Stimulated activated CD4-positive, alpha-beta T cell treated with anti-CD3 and anti-CD28 coated beads, Interleukin-4, amount 100 ng/mL, for 1 hour (primary cell): ENCODE results near the gene ZGRF1.
"Not testable (repeated sequence)": the region's sequence is repeated elsewhere in the genome, so short reads cannot be mapped to it uniquely, and the experiment has no call there.

Source experiments
- DNase-seq: peaks from one replicate; pipeline ENCODE4 v3.0.0-alpha.2; 2020

The ZGRF1 gene

DNA sequence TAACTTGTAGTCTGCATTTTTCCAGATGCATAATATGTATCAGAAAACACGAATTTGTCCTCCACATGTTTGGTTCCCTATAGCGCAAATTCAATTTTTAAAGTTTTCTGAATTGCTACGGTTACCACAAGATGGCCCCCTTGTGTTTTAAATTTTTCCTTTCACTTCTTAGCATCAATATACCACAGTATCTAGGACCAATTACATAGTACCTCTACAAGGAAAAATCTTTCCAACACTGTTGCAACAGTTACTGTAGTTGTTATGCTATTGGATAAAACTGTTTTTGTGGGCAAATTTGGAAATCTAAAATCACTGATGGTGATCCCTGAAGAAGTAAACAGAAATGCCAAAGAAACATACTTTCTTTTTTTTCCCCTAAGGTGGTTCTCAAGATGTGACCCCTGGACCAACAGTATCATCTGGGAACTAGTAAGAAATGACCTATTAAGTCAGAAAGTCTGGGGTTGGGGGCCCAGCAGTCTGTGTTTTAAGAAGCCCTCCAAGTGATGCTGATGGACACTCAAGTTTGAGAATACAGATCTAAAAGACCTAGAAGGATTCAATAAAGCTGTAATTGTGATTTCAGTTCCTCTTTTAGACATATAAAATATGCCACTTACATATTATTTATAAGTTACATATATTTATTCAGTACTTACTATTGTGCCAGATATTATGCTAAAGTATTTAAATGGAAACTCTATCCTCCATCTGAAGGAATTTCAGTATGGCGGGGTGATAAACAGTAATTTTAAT lies 3.1 kb downstream of the ZGRF1 start:
- DNase-seq = no peak

DNA sequence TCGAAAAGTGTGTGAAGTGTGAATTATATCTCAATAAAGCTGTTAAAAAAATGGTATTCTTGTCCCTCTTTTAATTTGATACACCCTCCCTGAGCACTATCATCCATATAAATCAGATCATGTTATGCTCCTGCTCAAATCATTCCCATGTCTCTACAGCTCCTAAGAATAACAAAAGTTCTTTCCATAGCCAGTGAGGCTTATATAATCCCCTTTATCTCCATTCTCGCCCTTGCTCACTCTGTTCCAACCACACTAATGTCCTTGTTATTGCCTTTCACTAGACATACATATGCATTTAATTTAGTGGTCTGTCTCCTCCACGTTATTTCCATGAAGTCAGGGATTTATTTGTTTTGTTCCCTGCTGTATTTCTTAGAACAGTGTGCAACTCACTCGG lies 10.5 kb downstream of the ZGRF1 start:
- DNase-seq = no peak

DNA sequence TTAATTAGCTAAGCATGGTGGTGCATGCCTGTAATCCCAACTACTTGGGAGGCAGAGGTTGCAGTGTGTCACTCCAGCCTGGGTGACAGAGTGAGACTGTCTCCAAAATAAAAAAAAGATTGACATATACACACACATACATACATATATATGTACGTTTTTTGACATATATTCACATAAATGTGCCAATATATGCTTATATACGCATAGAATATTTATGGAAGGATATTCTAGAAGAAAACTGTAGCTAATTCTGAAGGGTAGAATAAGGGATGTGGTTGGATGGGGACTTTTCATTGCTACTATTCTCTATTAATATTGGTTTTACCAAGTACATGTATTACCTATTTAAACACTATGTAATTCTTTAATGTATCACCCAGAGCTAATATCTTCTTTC lies 19.7 kb downstream of the ZGRF1 start:
- DNase-seq = no peak

DNA sequence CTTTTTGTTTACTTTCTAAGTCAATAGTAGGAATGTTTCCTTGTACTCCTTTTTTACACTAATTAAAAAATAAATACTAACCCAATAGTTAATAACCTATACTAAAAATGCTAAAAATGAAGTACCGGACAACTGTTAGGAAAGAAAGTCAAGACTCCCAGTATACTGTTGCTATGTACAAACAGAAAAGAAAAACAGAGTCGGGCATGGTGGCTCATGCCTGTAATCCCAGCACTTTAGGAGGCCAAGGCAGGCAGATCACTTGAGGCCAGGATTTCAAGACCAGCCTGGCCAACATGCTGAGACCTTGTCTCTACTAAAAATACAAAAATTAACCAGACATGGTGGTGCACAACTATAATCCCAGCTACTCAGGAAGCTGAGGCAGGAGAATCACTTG lies 23.9 kb downstream of the ZGRF1 start:
- DNase-seq = not testable (repeated sequence)

DNA sequence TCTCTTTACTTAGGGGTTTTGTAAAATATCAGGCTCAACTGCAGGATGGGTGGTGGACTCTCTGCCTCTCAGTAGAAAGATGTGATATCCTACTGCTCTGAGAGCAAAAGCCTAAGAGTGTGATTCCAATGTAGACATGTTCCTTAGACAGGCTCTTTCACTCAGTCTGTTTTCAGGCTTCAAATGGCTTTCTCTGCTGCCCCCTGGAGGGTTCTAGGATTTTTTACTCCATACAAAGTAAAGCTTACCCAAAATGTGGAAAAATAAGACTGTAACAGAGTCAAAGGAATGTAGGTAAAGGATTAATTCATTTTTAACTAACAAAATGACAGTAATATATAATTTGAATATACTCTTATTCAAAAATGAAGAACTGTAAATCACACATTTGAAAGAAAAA lies 32.1 kb downstream of the ZGRF1 start:
- DNase-seq = peak; percentile 7

DNA sequence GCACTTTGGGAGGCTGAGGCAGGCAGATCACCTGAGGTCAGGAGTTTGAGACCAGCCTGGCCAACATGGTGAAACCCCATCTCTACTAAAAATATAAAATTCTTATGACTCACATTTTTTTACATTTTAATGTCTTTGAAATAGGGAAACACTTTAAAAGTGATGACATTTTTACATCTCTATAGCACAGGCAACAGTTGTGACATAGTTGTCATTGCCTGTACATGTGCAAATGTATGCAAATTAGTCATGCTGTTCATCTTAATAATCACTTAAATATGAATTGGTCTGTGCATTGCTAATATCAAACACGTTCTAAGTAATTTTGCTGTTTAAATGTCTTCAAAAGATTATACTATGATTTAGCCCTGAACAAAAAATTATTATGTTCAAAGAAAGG lies 41.7 kb downstream of the ZGRF1 start:
- no peak for DNase-seq

DNA sequence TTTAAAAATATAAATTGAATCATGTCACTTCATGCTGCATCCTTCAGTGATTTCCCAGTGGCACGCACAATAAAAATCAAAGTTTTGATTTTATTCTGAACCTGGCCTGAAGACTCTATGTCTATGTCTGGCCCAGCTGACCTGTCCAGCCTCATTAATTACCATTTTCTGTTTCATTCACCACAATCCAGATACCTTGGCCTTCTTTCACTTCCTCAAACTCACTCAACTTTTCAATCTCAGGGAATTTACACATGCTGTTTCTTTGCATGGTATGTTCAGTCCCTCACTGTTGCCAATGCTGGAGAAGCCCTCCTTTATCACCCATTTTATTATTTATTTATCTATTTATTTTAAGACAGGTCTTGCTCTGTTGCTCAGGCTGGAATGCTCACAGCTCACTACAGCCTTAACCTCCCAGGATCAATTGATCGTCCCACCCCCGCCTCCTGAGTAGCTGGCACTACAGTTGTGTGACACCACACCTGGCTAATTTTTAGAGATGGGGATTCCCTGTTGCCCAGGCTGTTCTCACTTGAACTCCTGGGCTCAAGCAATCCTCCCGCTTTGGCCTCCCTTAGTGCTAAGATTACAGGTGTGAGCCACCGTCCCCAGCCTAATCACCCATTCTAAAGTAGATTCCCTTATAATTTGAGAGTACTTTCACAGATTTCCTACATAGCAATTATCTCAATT lies 43.1 kb downstream of the ZGRF1 start:
- DNase-seq = no peak

DNA sequence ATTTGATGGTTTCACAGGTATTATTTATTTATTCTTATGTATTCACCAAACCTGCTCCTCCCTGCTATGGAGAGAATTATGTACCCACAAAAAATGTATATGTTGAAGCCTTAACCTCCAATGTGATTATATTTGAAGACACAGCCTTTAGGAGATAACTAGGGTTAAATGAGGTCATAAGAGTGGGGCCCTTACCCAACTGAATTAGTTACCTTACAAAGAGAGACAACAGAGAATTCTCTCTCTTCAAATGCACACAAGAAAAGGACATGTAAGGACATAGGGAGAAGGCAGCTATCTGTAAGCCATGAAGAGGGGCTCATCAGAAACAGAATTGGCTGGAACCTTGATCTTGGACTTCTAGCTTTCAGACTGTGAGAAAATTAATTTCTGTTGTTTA lies 44.0 kb downstream of the ZGRF1 start:
- no peak for DNase-seq

DNA sequence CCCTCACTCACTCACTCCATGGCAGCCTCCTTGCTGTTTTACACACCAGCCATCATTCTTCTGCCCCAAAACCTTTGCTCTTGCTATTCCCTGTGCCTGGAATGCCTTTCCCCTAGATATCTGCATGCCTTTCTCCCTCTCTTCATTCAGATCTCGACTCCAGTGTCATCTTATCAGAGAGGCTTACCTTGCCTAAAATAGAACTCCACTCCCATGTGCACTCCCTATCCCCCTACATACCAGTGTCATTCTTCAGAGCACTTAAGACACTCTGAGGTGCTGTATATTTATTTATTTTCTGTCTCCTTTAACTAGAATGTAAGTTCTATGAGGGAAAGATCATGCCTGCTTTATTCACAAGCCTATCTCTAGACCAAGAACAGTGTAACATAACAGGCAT lies 45.1 kb downstream of the ZGRF1 start:
- no peak for DNase-seq

DNA sequence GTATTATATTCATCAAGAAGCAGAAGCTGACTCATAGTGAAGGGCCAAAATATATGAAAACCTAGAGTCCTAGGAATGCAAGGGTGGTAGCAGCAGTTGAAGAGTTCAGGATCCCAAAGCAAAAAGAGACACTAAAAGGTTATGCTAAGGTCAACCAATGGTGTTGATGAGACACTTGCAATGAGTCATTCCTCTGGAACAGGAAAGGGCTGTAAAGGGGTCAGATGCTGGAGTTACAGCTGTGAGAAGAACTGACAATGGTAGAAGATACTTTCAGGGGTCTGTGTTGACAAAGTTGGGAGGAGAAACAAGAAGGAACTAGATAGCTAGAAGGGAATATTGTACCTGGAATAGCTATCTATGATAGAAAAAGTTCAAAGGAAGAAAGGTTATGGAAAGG lies 47.5 kb downstream of the ZGRF1 start:
- no peak for DNase-seq

DNA sequence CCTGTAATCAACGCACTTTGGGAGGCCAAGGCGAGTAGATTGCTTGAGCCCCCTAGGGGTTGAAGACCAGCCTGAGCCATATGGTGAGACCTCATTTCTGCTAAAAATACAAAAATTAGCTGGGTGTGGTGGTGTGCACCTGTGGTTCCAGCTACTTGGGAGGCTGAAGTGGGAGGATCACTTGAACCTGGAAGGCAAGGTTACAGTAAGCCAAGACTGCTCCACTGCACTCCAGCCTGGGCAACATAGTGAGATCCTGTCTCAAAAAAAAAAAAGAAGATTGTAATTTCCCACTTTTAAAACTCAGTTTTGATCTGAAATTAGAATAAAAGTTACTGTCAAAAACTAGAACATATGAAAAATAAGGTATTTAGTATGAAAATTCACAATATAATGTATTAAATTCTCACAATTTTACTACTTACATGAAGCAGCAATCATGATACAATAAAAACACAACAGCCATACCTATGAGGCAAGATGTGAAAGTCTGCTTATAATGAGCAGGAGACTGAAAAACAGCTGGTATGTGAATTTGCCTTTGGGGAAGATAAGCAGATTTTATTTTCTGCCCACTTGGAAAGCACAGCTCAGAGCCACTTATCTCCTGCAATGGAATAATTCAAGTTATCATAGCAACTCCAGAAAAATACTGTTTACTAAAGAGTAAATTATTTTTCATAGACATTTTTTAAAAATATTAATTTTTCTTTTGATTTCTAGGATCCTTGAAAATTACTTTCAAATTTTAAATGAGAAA lies 50.6 kb downstream of the ZGRF1 start:
- no peak for DNase-seq

DNA sequence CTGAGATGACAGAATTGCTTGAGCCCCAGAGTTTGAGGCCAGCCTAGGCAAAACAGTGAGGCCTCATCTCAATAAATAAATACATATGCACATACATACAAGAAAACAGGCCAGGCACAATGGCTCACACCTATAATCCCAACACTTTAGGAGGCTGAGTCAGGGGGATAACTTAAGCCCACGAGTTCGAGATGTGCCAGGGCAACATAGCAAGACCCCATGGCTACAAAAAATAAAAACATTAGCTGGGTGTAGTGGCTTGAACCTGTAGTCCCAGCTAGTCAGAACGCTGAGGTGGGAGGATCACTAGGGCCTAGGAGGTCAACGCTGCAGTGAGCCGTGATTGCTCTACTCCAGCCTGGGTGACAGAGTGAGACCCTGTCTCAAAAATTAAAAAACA lies 69.2 kb downstream of the ZGRF1 start:
- DNase-seq = no peak

DNA sequence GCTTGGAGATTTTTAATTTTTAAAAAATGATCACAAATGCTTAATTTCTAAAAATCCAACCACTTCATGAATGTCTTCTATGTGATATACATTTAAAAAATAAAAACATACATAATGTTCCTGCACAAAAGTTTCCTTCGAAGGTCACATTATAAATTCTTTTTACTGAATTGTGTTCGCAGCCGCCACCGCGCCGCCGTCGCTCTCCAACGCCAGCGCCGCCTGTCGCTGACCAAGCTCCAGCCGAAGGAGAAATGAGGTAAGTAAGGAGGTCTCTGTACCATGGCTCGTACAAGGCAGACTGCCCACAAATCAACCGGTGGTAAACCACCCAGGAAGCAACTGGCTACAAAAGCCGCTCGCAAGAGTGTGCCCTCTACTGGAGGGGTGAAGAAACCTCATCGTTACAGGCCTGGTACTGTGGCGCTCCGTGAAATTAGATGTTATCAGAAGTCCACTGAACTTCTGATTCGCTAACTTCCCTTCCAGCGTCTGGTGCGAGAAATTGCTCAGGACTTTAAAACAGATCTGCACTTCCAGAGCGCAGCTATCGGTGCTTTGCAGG lies 71.9 kb downstream of the ZGRF1 start:
- no peak for DNase-seq

DNA sequence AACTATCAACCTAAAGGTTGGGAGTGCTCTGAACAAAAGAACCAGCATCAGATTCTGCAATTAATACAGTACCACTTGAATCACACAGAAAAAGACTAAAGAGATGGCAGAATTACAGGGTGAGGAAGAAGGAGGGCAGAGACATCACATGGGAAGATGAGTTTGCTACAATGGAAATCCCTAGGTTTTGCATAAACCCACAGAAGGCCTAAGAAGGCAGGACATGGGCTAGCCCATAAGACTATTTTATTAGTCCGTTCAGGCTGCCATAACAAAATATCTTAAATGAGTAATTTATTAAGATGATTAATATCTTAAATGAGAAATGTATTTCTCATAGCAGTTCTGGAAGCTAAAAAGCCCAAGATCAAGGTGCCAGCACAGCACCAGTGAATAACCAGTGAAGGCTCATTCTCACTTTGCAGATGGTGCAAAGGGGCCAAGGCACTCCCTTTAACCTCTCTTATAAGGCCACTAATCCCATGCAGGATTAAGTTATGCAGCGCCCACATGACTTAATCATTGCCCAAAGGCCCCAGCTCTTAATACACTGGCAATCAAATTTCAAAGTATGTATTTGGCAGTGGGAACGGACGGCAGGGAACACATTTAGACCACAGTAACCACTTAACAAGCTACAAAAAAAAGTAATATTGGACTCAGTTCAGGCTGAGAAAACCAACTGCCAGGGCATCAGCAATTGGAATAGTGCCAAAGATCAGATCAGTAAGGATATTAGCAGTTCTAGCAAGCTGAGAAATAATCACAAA lies 73.1 kb downstream of the ZGRF1 start:
- no peak for DNase-seq

DNA sequence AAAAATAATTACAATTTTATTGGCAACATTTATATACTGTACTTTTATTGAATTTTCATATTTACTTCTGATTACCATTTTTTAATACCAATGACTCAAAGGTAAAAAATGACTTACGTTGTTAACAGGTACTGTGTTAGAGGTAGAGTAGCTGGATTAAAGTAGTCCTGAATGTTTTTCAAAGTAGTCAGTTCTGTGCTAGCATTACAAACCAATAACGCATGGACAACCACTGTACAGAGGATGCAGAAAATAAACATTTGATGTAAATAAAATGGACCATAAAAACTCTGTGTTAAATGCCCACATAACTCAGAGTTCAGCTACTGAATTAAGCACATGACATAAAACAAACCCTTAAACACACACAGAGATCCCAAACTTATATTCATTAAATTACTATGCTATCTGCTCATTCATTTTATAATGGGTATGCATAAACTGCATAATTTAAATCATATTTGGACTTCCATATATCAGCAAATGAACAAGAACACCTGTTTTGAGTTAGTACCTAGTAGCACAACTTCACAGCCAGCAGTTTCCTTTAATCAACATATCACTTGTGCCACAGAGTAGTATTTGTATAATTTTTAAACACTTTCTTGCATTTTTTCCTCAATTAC lies 74.3 kb downstream of the ZGRF1 start:
- DNase-seq = no peak

DNA sequence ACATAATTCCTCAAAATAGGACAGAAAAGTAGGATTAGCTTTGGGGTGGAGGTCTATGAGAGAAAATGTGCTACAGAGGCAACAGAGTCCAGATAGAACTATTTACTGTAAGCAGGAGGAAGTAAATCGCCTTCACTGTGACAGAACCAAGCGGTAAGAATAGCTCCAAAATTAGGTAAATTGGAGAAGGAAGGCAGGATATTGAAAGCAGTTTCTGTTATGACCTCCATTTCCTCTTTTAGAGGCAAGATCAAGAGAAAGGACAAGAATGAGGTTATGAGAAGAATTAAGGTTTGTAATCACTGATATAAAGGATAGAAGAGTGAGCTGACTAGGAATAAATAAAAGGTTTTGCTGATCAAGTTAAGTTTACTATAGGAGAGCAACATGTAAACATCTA lies 76.6 kb downstream of the ZGRF1 start:
- DNase-seq = no peak

DNA sequence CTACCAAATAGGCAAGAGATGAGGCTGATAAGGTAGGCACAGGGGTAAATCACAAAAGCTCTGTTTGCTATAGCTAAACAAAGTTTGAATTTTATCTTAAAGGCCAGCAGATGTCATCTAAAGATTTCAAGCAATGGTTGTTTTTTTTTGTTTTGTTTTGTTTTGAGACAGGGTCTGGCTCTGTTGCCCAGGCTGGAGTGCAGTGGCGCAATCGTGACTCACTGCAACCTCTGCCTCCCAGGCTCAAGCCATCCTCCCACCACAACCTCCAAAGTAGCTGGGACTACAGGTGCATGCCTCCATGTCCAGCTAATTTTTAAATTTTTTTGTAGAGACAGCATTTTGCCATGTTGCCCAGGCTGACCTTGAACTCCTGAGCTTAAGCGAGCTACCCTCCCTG lies 77.7 kb downstream of the ZGRF1 start:
- no peak for DNase-seq

DNA sequence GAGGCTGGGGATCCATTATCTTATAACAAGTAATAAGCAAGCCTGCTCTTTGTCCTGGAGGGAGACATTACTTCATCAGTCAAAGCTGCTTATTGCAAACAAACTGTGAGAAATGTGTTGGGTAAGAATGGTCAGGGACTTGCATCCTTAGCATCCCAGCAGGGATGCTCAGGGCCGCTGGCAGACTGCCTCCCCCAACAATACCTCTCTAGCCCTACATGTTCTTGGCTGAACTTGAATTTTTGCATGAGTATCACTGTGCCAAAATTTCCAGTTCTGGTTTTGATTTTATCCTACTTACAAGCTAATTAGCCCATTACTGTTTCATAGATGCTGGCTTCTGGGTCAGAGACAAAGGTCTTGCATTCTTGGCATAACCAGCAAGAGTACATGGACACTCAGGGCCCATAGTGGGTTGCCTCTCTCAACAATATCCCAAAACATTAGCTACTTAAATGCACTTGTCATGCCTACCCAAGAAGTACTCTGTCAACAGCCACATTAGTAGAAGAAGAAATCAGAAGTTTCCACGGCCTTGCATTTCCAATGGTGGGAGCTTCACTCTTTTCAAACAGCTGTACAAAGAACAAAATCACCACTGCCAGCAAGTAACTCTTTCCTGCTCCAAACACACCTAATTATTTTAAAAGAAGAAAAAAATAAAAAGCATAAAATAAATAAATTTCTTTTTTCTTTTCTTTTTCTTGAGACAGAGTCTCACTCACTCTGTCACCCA lies 78.9 kb downstream of the ZGRF1 start:
- no peak for DNase-seq

DNA sequence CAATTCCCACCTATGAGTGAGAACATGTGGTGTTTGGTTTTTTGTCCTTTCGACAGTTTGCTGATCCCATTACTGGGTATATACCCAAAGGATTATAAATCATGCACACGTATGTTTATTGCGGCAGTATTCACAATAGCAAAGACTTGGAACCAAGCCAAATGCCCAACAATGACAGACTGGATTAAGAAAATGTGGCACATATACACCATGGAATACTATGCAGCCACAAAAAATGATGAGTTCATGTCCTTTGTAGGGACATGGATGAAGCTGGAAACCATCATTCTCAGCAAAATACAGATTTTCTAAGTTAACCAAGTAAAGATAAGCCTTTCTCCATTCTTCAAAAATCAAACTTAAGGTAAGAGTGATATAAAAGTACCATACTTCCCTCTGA lies 82.4 kb downstream of the ZGRF1 start:
- not testable (repeated sequence) for DNase-seq

DNA sequence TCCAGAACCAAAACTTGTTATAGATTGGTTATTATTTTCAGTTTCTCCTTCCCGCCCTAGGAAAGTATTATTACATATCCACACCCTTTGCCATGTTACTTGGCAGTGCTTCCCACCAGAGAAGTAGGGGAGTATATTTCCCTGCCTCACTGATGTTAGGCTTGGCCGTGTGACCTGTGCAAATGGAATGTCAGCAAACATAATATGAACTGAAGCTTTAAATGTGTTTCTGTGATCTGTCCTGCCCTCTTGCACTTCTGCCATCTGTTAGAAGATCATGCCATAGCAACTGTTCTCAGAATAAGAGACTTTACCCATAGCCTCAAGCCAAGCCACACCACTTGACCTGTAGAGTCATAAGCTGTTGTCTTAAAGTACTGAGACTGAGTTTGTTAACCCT lies 84.0 kb downstream of the ZGRF1 start:
- no peak for DNase-seq

DNA sequence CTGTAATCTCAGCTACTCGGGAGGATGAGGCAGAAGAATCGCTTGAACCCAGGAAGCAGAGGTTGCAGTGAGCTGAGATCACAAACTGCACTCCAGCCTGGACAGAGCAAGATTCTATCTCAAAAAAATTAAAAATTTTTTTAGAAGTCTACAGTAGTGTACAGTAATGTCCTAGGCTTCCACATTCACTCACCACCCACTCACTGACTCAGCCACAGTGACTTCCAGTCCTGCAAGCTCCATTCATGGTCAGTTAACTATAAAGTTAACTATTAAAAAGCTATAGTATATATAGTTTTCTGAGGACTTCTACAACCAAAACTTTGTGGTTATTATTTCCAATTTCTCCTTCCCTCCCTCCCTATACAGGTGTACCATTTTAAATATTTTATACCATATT lies 86.0 kb downstream of the ZGRF1 start:
- DNase-seq = no peak

DNA sequence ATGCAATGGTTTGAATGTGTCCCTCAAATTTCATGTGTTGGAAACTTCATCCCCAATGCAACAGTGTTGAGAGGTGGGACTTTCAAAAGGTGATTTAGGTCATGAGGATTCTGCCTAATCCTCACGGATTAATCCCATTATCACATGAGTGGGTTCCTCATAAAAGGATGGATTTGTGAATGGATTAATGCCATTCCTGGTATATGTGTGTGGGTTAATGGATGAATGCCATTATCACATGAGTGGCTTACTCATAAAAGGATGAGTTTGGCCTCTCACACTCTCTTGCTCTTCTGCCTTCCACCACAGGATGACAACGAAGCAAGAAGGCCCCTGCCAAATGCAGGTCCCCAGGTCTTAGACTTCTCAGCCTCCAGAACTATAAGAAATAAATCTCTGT lies 90.2 kb downstream of the ZGRF1 start:
- DNase-seq = no peak
